Amygdala (tissue), 56 donors: Measurements from ENCODE around the gene HOXB5.

Experiments used
- DNase-seq, 56 donors: peaks; one replicate each; lab custom pipeline; 2025; lab: John Stamatoyannopoulos, UW

The HOXB5 gene

GRCh38 chr17:48605991-48606891, 12.7 kb upstream of the HOXB5 start:
- DNase-seq: no peak

DNA sequence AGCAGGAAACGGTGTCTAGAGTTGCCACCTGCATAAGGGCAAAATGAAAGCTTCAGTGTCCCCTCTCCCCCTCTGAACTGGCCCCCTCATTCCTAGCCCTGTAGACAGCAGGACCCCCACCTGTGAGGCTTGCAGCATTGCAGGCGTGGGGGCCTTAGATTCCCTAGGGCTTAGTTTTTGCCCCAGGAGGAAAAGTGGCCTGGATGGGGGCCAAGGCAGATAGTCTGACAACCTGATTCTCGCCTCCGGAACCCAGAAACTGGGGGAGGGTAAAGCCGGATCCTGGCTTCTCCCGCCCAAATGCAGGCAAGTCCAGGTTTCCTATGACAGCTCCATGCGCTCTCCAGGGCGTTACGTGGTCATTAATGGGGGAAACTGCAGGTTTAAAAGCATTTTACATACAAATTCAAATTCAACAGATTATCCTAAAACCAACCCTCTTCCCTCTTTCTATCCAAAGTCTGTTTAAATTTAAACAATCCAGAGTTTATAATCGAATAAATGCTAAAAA, 11.9 kb upstream of the HOXB5 start:
- DNase-seq: no peak

- no peak for DNase-seq
These were observed 11.3 kb upstream of the HOXB5 start, which contains the start of gene HOXB6 for GRCh38 chr17:48604770-48605329. TSS of gene HOXB6 (minus strand) at chr17:48604986. CDS start at chr17:48598150, 6,836 bp downstream.

GRCh38 chr17:48603959-48604769, 10.6 kb upstream of the HOXB5 start:
- DNase-seq: no peak

- no peak for DNase-seq
These were observed 8.2 kb upstream of the HOXB5 start for GRCh38 chr17:48601539-48602425.

DNA sequence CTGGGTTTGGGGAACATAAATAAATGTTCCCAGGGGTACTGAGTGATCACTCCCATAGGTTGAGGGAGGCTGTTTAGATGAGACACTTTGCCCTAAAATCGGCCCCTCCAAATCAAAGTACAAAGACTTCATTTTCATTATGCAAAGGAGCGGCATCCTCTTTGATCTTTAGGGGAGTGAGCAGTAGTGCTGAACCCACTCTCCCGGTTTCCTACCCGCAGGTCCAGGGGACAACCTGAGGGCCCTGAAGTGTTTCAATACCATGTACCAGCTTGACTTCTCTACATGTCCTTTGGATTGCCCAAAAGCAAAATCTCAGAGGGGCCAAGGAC, 7.6 kb upstream of the HOXB5 start:
- no peak for DNase-seq

DNA sequence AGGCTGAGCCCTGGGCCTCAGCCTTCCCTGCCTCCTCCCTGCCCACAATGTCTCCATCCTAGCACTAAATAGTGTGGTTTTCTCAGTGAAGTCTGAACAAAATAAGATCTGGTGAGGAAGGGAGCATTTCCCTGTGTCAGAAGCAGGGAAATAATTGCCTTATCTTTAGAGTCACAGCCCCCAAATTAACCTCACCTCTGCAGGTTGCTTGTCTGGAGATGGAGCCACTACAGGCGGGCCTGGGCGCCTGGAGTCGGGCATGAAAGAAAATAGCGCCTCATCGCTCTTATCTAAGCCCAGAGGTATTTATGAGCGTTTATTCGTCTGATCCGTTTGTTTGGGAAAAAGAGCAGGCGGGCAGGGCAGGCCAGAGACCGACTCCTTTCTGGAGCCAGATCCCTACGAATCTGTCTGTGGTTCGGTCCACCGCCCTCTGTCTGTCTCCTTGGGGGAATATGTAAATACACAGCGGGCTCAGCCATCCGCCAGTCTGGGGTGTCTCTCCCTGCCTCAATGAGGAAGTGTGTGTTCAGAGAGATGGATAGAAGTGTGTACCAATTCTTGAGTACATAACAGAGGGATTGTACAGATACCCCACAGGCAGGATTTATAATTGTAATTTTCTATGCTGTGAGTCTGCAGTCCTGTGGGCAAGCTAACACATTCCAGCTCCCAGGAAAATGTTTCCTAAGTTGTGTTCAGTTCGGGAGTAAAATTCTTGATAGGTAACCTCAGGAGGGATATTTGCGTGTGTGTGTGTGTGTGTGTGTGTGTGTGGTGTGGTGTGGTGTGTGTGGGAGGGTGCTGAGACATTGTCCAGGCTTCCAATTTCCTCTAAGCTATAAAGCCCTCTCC, 6.9 kb upstream of the HOXB5 start:
- DNase-seq: no peak

- DNase-seq: no peak
These were observed 5.8 kb upstream of the HOXB5 start for GRCh38 chr17:48599354-48599753.

GRCh38 chr17:48598736-48599135, 5.2 kb upstream of the HOXB5 start:
- no peak for DNase-seq

DNA sequence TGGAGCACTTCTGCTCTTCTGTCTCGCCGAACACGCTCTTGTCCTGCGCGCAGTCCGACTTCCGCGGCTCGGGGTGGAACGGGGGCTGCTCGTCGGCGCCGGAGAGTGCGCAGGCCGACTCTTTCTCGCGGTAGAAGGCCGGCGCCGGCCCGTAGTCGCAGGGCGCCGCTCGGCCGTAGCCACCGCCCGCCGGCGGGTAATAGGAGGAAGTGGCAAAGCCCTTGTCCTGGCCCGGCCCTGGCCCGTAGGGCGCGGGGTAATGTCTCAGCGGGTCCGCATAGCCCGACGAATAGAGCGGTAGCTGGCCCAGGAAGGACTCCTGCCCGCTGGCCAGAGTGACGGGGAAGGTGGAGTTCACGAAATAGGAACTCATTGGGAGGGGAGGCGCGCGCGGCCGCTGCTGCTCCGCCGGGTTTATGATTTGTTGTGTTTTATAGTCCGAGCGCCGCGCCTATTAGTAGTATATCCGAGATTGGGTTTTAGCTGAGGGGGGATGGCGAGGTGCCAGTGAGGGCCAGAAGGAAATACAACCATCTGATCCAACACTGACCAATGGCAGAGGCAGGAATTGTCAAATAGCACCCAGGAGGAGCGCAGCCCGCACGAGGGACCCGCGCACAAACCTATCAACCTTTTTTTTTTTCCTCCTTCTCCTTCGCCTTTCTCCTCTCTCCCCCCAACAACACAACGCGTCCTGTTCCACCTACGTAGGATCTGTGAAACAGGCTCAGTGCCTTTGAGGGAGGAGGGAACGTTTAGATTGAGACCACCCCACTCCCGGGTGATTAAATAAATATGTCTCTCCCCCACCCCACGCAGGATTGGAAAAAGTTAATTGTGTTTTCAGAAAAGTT, 4.4 kb upstream of the HOXB5 start:
- no peak for DNase-seq

DNA sequence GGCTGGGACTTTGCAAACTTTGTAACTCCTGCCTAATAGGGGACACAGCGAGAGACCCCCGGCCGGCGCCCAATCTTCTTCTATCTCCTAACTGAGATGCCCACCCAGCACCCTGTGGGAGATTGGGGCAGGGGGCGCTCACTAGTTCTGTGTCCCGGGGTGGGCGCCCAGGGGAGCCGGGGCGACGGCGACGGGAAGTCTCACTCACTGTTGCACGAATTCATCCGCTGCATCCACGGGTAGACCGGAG, 3.9 kb upstream of the HOXB5 start:
- DNase-seq: no peak

- no peak for DNase-seq
These were observed 3.4 kb upstream of the HOXB5 start for GRCh38 chr17:48596735-48597527.

- no peak for DNase-seq
These were observed 2.6 kb upstream of the HOXB5 start for GRCh38 chr17:48596000-48596734.

GRCh38 chr17:48595278-48595999, 1.9 kb upstream of the HOXB5 start:
- no peak for DNase-seq

- DNase-seq: no peak
These were observed 1.1 kb upstream of the HOXB5 start for GRCh38 chr17:48594538-48595277.
